Measurements from ENCODE around the gene ALOX12. TPM values are rescaled to one million over a fixed set of nuclear protein-coding genes. Genes with fewer than 3 reads are reported as not detected.

ALOX12 gene
- total RNA-seq, 1 experiment from 2014 or later, result not detected

DNA sequence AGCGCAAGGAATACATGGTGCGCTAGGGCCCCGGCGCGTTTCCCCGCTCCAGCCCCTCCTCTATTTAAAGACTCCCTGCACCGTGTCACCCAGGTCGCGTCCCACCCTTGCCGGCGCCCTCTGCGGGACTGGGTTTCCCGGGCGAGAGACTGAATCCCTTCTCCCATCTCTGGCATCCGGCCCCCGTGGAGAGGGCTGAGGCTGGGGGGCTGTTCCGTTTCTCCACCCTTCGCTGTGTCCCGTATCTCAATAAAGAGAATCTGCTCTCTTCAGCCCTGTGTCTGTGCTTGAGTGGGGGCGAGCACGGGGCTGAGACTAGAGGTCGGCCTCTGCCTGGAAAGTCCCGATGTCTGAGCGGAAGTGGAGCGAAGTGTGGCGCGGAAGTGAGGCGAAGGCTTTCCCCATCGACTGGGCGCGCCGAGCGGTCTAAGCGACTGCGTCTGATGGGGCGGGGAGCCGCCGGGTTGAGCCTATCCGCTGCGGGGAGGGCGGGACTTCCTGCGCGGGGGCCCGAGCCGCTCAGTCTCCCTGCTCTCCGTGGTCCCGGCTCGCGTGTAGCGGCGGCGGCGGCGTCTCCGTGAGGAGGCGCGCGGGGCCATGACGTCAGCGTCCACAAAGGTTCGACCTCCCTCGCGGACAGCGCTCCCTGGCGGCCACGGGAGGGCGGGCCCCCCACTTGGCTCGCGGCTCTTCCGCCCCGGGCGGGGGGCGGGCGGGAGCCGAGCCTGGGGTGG is 18.6 kb downstream of the ALOX12 start (continued):
- no peak for TF ChIP-seq EZH2 (IDR thresholded peaks at IDR 0.05)
- peak; percentile 8 for TF ChIP-seq TCF7L2 (IDR thresholded peaks at IDR 0.05; ENCODE audit: borderline replicate concordance, extremely low read depth, insufficient read depth, insufficient read length)
- TF ChIP-seq JUND (IDR thresholded peaks at IDR 0.05), result no peak
- no peak for TF ChIP-seq RAD21 (IDR thresholded peaks at IDR 0.05; ENCODE audit: low read depth)

DNA sequence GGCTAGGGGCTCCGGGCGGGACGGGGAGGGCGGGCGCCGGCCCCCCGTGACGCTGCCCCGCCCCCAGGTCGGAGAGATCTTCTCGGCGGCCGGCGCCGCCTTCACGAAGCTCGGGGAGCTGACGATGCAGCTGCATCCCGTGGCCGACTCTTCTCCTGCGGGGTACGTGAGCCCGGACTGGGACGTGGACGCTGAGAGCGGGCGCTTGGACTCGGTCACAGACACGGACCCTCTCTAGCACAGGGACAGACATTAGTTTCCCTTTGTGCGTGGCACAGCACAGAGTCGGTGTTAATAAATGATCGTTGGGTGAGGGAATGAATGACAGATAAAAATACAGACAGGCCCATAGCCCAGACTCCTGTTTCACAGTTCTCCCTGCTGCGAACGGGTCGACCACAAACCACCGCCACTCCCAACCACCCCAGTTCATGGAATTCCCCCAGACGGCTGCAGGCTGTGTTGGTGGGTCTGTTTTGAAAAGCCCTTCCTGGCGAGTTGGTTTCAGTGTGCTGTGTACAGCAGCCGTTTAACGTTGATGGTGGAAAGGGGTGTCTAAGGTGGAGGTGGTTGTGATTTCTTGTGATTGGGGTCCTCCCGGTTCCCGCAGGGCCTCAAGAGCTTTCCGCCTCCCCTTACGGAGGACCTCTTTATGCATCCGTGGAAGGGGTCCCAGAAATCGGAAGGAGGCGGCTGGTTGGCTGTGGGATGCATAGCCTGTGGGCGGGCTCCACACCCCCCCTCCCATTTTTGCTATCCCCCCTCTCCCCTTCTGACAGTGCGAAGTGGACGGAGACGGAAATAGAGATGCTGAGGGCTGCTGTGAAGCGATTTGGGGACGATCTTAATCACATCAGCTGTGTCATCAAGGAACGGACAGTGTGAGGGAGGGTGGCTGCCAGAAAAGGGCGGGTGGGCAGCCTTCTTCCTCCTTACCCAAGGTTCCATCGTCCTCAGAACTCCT is 19.4 kb downstream of the ALOX12 start:
- BruUV-seq (replicated peaks), result TSS peak; percentile 22
- Histone ChIP-seq H3K27me3 (ENCODE audit: insufficient read depth, low read length) (no peaks in the 10 kb centered on the region), H3K9me2 (ENCODE audit: insufficient read depth) (no peaks in the 10 kb centered on the region), H4K20me1 (ENCODE audit: insufficient read depth) (no peaks in the 10 kb centered on the region), H3K4me3 (replicated peaks in 1 of 2; ENCODE audit: low read depth in 1 of 2, low read length in 2 of 2) (peak overlapping the region; percentile 61 to 74), H3K4me1 (ENCODE audit: control insufficient read depth in 1 of 2, insufficient read depth in 2 of 2, low read length in 2 of 2) (peaks cover 13 to 36% of the 10 kb centered on the region in 2 experiments; a peak in 3 of 4 replicates), H3K27ac (ENCODE audit: low read depth, low read length) (peak overlapping the region; percentile 70), H3K36me3 (ENCODE audit: control insufficient read depth in 1 of 2, insufficient read depth in 2 of 2, low read length in 2 of 2) (no peaks in the 10 kb centered on the region), H3K4me2 (ENCODE audit: low read length) (peak overlapping the region; percentile 100), H3K9me3 (ENCODE audit: control insufficient read depth in 1 of 2, insufficient read depth in 1 of 2, low read depth in 1 of 2, low read length in 2 of 2) (no peaks in the 10 kb centered on the region), H3K9ac (ENCODE audit: low read length) (peak overlapping the region; percentile 98), H3K79me2 (ENCODE audit: insufficient read depth, low read length) (peaks cover 40% of the 10 kb centered on the region), H2AFZ (ENCODE audit: low read depth, low read length, poor library complexity, severe bottlenecking) (no peak overlapping the region)
- POLR2A ChIA-PET, result interaction anchor here (1.0 to 1.5 kb wide), 2 partner anchors 8 to 171 kb away, joined by 3 to 4 read pairs; no protein-coding TSS in a partner anchor
- ATAC-seq (no peak), DNase-seq (ENCODE audit: low read depth, low spot score) (no peak)
- TF ChIP-seq, protein P1, sequence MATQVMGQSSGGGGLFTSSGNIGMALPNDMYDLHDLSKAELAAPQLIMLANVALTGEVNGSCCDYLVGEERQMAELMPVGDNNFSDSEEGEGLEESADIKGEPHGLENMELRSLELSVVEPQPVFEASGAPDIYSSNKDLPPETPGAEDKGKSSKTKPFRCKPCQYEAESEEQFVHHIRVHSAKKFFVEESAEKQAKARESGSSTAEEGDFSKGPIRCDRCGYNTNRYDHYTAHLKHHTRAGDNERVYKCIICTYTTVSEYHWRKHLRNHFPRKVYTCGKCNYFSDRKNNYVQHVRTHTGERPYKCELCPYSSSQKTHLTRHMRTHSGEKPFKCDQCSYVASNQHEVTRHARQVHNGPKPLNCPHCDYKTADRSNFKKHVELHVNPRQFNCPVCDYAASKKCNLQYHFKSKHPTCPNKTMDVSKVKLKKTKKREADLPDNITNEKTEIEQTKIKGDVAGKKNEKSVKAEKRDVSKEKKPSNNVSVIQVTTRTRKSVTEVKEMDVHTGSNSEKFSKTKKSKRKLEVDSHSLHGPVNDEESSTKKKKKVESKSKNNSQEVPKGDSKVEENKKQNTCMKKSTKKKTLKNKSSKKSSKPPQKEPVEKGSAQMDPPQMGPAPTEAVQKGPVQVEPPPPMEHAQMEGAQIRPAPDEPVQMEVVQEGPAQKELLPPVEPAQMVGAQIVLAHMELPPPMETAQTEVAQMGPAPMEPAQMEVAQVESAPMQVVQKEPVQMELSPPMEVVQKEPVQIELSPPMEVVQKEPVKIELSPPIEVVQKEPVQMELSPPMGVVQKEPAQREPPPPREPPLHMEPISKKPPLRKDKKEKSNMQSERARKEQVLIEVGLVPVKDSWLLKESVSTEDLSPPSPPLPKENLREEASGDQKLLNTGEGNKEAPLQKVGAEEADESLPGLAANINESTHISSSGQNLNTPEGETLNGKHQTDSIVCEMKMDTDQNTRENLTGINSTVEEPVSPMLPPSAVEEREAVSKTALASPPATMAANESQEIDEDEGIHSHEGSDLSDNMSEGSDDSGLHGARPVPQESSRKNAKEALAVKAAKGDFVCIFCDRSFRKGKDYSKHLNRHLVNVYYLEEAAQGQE (IDR thresholded peaks at IDR 0.05; ENCODE audit: low read depth), result no peak
- TF ChIP-seq, protein P2, sequence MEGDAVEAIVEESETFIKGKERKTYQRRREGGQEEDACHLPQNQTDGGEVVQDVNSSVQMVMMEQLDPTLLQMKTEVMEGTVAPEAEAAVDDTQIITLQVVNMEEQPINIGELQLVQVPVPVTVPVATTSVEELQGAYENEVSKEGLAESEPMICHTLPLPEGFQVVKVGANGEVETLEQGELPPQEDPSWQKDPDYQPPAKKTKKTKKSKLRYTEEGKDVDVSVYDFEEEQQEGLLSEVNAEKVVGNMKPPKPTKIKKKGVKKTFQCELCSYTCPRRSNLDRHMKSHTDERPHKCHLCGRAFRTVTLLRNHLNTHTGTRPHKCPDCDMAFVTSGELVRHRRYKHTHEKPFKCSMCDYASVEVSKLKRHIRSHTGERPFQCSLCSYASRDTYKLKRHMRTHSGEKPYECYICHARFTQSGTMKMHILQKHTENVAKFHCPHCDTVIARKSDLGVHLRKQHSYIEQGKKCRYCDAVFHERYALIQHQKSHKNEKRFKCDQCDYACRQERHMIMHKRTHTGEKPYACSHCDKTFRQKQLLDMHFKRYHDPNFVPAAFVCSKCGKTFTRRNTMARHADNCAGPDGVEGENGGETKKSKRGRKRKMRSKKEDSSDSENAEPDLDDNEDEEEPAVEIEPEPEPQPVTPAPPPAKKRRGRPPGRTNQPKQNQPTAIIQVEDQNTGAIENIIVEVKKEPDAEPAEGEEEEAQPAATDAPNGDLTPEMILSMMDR (IDR thresholded peaks at IDR 0.05 in 2 of 3, conservative IDR thresholded peaks at IDR 0.05 in 1 of 3; ENCODE audit: borderline replicate concordance in 1 of 3, insufficient read depth in 1 of 3, low read depth in 2 of 3, low read length in 2 of 3), result no peak
- no peak for TF ChIP-seq TCF7L2 (IDR thresholded peaks at IDR 0.05; ENCODE audit: borderline replicate concordance, extremely low read depth, insufficient read depth, insufficient read length)
- no peak for TF ChIP-seq CBX3 (IDR thresholded peaks at IDR 0.05; ENCODE audit: low read depth)
- TF ChIP-seq EZH2phosphoT487 (IDR thresholded peaks at IDR 0.05; ENCODE audit: borderline replicate concordance), result no peak
- TF ChIP-seq, protein P3, sequence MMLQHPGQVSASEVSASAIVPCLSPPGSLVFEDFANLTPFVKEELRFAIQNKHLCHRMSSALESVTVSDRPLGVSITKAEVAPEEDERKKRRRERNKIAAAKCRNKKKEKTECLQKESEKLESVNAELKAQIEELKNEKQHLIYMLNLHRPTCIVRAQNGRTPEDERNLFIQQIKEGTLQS (IDR thresholded peaks at IDR 0.05), result no peak
- TF ChIP-seq FOSL1 (IDR thresholded peaks at IDR 0.05; ENCODE audit: low read depth), result no peak
- TF ChIP-seq SRF (IDR thresholded peaks at IDR 0.05; ENCODE audit: low read depth), result no peak
- no peak for TF ChIP-seq JUND (IDR thresholded peaks at IDR 0.05)
- no peak for TF ChIP-seq ZNF274 (IDR thresholded peaks at IDR 0.05; ENCODE audit: low read depth, low read length)
- TF ChIP-seq POLR2A (IDR thresholded peaks at IDR 0.05; ENCODE audit: borderline replicate concordance, extremely low read depth, insufficient read depth, insufficient read length), result no peak
- no peak for TF ChIP-seq SP1 (IDR thresholded peaks at IDR 0.05; ENCODE audit: low read depth)
- no peak for TF ChIP-seq ZFX (IDR thresholded peaks at IDR 0.05)
- intact Hi-C loops (cut with micrococcal nuclease), result no loop called here
- CTCF ChIA-PET, result interaction anchor here (0.7 to 1.3 kb wide), 5 partner anchors 9 to 171 kb away, joined by 3 to 7 read pairs (median 4); partner anchors contain the start of gene ALOX12
- RAD21 ChIA-PET (ENCODE audit: low non-redundant PET in 1 of 2, low total read pairs in 2 of 2, uncharacterized antibody in 2 of 2, unreplicated experiment in 2 of 2), result no interaction called here

Measured in HCT116 (cell line).